NCI-H510A (cell line): ENCODE data around the gene CELSR1.

ENCODE experiments used
- DNase-seq: peaks from one replicate; lab custom pipeline; 2025; lab: John Stamatoyannopoulos, UW

CELSR1 gene

GRCh38 chr22:46537225-46537945, at the start of gene CELSR1:
Gene CELSR1 (minus strand): TSS chr22:46537620. CDS start chr22:46537170, 450 bp downstream.
- peak; percentile 11 for DNase-seq

GRCh38 chr22:46587061-46587460, 49.6 kb upstream of the CELSR1 start:
- DNase-seq: no peak

DNA sequence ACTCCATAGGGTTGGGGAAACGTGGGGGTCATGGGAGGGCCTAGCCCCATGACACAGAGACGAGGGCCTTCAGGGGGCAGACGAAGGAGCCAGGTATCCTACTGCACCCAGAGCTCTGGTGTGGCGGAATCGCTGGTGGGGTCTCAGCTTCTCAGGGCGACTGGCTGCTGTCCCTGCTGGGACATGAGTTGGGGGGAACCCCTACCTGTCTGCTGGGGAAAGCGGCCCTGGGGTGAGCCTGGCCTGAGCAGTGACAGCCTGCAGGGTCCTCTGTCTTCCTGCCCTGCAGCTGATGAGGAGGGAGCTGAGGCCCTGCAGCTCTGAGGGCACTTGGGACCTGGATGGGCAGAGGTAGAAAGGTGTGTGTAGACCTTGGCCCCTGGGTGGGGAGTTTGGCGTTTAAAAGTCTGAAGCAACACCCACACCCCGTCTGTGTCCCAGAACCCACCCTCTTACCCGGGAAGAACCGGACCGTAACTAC, 49.2 kb upstream of the CELSR1 start:
- no peak for DNase-seq

DNA sequence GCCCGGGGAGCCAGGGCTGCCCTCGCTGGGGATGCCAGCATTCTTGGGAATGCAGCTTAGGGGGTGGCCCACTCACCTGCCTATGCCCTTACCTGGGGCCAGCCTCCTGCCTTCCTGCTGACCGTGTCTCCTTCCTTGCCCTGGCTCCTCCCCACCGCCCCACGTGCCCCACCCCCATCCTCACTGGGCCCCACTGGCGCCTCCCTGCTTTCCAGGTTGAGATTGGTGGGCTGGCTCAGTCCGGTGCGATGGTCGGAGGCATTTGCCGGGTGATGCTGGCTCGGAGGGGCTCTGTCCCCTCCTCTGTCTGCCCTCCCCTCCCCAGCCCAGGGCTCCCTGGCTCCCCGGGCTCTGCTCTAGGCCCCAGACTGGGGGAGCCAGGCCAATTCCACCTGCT, 48.7 kb upstream of the CELSR1 start:
- DNase-seq: no peak

DNA sequence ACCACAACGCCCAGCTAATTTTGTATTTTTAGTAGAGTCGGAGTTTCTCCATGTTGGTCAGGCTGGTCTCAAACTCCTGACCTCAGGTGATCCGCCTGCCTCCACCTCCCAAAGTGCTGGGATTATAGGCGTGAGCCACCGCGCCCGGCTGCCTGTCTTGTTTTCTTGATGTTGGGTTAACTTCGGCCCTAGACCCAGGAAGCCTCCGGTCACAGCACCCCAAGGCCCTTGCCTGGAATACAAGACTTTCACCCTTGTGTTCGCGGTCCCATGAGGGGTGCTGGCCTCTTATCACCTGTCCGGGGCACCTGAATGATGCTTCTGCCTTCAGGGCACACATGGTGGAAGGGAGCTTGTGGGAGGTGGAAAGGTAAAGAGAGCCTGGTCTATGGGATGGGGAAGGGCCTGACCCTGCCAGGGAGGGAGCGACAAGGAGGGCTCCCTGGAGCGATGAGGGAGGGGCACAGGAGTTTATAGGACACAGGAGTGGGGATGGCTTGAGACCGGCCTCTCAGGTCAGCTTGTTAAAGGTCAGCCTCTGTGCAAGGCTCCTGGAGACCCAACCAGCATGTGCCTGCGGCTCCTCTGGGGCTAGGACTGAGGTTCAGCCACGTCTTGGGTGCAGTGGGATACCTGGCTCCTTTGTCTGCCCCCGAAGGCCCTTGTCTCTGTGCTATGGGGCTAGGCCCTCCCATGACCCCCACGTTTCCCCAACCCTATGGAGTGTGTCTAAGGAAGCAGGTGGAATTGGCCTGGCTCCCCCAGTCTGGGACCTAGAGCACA, 48.1 kb upstream of the CELSR1 start:
- DNase-seq: no peak

DNA sequence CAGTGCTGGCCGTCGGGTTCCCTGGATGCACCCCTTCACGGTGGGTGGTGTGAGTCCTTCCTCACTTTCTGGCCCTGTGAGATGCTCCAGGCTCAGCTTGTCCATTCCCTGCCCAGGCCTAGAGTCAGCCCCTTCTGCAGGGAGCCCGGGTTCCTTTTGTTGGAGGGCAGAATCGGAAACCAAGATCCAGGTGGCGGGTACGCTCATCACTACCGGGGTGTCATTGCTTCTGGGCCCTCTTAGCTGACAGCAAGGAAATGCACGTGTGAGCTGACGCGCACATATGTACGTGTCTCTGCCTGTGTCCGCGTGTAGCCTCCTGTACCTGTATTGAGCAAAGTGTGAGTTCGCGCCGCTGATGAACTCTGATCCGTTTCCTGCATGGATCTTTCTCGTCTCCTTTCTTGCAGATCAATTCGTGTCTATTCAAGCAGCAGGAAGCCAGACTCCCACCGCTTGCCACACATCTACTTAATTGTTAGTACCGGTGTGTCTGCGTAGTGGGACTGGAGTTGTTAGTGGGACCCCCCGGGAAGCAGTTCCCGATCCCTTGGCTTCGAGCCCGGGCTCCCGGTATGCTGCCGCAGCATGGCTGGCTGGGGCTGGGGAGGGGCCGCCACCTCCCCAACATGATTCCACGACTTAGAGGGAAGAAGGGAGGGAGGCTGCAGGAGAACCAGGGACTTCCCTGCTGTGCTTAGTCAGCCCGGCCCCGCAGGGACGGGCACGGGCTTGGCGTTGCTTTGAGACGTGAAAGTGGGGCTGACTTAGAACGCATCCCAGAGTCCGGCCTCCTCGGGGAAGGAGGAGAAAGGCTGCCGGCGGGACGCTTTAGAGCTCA, 46.9 kb upstream of the CELSR1 start:
- no peak for DNase-seq

DNA sequence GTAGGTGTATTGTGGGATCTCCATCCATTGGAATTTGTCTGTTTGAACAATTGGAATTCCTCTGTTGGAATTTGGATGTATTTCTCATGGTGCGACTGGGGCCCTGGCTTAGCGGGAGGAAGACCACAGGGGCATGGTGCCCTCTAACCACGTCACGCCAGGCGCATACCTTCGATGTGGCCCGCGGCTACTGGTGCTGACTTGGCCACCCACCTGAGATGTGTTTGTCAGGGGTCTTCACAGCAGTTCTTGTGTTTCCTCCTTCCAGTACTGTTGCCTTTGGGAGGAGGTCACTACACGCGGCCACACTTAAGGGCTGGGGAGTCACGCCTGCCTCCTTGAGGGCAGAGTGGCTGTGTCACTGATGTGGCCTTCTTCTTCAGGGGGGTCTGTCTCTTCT, 46.2 kb upstream of the CELSR1 start:
- DNase-seq: no peak

DNA sequence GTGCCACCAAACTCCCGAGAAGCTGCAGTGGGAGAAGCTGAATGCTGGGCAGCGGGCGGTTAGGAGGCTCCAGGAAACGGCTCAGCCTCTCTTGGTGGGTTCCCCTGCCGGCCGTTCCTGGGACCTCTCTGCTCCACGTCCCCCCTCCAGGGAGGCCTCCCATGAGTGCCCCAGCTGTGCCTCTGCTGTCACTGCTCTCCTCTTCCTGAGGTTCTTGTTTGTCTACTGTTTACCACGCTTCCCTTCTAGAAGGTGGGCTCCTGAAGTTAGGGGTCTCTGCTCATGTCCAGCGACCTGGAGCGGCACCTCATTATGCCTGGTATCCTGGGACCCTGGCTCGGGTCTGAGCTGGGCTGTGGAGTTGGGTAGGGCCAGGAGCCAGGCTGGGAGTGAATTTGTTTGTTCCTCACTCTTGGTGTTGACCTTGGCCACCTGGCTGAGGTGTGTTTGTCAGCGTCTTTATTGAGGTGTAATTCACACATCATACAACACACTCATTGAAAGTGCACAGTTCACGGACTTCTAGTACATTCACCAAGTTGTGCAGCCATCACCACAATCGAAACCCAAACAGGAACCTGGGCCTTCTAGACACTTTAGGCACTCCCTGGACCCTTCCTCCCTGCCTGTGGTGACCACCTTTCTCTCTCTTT, 45.0 kb upstream of the CELSR1 start:
- no peak for DNase-seq

- DNase-seq: no peak
Observed at GRCh38 chr22:46581538-46582244, 44.3 kb upstream of the CELSR1 start.

GRCh38 chr22:46580940-46581537, 43.6 kb upstream of the CELSR1 start:
- DNase-seq: no peak

DNA sequence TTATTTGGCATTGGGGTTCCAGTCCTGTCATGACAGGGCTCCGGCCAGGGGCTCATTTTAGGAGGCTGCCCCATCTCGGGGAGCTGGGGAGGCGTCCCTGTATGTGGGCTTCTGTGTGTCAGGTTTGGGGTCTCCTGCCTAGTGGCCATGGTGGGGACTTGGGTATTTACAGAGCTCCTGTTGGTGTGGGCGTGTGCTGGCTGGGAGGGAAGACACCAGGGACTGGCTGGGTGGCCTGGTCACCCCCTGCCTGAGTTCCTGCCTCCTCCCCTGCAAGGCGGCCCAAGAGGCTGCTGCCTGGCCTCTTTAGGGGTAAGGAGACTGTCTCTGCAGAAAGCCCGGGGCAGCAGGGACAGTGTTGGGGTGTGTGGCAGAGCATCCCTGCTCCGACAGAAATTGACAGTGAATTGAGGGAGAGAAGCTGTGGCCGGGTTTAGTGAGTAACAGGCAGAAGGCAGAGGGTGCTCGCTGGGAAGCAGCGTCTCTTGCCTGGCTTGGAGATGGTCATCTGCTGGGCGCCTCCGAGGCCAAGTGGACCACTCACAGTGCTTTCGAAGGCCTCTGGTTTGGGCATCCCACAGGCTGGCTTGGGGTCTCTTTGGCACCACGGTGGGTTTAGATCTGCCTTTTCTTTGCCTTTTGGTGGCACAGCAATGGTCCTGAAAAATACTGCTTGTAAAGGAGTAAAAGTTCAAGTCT, 42.5 kb upstream of the CELSR1 start:
- no peak for DNase-seq

DNA sequence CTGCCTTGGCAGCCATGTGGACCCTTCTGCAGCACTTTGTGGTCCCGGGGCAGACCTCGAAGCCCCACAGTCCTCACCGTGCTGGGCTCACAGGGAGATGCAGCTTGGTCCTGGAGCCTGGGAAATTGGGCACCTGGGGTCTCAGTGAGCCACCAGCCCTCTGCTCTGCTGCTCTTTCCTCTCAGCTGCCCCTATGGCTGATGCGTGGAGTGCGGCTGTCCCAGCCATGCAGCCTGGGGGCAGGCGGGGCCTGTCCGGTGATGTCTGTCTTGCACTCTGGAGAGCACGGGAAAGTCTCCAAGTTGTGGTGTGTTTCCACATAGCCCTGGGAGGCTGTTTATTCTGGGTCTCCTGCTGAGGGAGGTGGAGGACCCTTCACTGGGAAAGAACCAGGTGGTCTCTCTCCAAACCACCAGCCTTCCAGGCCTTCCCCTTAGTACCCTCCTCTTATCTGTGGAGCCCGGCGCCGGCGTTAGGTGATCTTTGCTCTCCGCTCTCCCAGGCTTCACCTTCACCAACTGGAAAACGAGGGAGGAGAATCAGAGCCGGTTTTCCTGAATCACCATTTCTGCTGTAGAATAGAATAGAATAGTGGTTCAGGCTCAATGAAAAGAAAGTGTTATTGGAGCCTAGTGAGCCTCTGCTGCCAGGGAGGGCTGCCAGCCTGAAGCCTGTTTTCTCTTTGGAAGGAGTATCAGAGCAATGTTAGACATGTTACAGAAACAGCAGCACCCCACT, 41.6 kb upstream of the CELSR1 start:
- DNase-seq: no peak

DNA sequence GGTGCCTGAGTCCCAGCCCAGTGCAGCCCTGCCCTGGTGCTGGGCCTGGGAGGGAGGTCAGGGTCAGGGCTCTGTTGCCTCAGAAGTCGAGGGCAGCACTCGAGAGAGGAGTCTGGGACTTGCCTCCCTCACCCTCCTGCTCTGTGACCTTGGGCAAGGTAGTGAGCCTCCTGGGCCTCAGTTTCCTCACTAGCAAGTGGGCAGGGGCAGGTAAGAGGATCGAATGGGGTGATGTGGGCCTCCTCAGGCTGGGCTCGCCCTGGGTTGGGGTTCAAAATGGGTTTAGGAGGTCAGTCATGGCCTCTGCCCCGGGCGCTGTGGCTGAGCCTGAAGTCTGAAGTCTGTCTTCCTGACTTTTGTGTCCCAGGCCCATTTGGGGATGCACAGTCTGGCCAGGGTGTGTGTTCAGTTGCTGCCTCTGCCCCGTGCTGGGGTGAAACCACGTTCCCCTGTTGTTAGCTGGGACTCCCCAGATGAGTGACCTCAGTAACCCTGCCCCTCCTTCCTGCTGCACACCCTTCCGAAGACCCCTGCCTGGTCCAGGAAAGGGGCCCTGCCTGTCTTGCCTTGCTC, 40.9 kb upstream of the CELSR1 start:
- DNase-seq: no peak

DNA sequence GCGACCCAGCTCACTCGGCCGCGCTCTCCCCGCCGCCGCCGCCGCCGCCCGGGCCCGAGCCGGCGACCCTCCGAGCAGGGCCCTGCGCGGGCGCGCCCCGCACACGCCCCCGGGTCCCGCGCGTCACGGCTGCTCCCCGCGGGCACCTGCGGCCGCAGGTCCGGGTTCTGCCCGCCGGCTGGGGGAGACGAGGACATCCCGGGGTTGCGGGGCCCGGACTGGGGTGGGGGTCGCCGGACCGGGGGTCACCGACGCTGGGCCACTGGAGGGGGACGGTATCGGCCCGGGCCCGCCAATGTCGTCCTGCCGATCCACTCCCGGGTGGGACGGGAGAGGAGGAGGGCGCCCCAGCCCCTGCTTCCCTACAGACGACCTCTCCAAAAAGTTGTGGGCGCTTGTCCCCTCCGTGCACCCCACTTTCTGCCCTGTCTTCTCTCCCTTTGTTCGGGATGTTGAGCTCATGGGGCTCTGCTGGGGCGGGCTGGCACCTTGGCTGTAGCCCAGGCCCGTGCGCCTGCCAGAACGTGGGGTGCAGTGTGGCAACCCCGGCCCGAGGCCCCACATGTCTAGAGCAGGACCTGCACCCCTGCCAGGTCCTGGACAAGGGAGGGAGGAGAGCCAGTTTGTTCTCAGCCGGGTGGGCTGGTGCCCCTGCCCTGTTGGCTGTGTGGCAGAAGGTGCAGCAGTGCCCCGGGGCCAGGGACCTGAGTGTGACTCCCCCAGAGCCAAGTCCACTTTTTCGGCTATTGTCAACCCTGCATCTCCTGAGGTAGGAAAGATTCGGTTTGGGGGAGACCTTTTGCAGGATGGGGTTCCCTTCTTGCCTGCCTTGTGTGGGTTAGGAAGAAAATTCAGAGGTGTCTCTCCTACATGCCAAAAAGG, 40.2 kb upstream of the CELSR1 start:
- no peak for DNase-seq

- DNase-seq: no peak
Observed at GRCh38 chr22:46576556-46577367, 39.3 kb upstream of the CELSR1 start.

DNA sequence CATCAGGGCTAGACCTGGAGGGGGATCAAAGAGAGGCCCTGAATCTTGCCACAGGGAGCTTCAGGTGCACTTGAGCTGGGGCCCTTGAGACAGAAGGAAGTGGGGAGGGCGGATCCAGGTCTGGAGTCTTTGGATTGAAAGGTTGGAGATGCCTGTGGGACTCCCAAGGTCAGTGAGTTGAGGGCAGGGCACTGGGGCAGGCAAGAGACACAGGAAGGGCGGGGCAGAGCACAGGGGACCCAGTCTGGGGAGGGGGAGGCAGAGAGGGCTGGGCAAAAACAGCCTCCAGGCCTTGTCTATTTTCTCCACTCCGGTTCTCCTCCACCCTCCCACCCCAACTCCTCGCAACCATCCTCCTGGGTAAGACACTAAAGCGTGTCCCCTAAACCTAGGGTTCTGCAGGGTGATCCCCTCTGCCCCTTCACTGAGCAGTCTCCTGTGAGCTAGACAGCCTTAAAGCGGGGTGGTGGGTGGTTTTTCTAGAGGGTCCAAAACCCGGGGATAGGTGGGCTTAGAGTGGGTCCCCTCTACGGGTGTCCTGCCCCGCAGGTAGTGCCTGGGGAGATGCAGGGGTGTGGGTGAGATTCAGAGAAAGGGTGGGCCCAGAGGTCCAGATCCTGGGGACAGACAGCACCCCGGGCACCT, 38.6 kb upstream of the CELSR1 start:
- no peak for DNase-seq
